LNCAP (cell line): Measurements from ENCODE around the gene FBXW12.

Source experiments
- TF ChIP-seq, protein P1 (sequence below): fragments of 450-650 bp; IDR thresholded peaks from 2 replicates; pipeline ENCODE4 v1.5.1; 2017; ENCODE audit warnings: mild to moderate bottlenecking

FBXW12 gene

DNA sequence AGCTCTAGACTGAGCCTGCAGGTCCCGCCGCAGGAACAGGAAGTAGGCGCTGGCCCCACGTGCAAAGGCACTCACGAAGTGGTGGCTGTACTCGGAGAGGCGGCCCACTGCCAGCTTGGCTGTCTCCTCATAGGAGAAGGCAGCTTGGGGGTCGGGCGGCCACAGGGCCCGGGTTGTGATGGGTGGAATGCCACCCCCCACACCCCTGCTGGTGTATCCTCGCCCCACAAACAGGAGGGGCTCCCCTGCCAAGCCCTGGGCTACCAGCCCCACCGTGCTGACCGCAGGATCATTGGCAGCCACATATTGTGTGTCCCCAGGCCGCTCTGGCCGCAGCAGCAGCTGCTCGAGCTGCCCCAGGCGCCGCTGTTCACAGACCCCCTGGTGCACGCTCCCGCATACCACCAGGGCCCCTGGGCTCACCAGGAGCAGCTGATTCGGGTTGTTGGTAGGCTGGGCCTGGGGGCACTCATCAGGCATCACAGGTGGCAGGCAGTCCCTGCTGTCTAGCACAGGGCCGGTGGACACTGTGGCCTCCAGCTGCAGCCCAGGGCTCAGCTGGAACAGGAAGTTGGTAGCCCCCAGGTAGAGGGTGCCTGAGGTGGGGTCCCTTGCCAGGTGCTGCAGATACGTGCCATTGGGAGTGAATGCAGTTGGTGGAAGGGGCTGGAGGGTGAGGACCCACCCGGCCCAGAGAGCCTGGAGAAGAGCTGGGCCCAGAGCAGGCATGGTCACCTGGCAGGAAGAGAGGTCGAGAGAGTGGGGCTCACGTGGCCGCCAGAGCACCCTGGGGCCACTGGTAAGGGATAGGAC lies 52.1 kb downstream of the FBXW12 start:
- TF ChIP-seq, protein P1, sequence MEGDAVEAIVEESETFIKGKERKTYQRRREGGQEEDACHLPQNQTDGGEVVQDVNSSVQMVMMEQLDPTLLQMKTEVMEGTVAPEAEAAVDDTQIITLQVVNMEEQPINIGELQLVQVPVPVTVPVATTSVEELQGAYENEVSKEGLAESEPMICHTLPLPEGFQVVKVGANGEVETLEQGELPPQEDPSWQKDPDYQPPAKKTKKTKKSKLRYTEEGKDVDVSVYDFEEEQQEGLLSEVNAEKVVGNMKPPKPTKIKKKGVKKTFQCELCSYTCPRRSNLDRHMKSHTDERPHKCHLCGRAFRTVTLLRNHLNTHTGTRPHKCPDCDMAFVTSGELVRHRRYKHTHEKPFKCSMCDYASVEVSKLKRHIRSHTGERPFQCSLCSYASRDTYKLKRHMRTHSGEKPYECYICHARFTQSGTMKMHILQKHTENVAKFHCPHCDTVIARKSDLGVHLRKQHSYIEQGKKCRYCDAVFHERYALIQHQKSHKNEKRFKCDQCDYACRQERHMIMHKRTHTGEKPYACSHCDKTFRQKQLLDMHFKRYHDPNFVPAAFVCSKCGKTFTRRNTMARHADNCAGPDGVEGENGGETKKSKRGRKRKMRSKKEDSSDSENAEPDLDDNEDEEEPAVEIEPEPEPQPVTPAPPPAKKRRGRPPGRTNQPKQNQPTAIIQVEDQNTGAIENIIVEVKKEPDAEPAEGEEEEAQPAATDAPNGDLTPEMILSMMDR: no peak

DNA sequence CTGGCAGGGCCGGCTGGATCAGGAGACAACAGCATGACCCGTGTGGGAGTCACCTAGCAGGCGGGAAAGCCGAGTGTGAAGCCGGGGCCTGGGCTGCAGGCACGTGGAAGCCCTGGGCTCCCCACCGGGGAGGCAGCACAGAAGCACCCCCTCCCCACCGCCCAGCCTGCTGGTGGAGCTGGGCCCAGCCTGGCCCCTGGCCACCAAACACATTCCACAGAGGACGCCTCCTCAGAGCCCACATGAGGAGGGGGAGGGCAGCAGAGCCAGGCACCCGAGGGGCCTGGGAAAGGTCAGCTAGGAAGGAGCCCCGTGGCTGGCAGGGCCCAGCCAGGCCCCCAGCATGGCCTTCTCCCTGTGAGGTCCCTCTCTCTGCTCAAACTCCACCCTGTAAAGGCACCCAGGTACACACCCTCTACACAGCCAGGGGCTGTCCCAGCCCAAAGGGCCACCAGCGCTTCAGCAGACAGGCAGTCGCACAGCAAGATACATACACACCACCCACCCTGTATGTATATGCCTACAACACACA lies 53.3 kb downstream of the FBXW12 start:
- TF ChIP-seq, protein P1: no peak

DNA sequence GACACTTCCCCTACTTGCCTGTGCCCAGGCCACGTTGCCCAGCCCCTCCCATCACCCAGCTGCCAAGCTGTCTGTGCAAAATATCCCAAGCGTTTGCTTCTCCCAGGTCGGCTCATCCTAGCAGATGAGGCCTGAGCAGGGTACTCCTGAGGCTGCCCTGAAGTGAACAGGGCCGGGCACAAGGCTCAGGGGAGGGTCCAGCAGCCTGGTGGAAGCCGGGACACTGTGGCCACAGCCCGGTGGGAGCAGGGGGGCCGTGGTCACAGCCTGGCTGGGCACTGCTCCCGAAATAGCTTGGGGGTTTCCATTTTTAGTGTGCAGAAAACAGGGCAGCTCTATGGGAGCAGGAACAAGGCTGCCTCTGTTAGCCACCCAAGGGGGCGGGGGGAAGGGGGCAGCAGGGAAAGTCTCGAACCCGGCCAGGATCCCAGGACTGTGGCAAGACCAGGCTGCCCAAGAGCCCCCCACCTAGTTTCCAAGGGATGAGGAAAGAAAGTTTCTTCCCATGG lies 54.4 kb downstream of the FBXW12 start:
- TF ChIP-seq, protein P1: no peak

DNA sequence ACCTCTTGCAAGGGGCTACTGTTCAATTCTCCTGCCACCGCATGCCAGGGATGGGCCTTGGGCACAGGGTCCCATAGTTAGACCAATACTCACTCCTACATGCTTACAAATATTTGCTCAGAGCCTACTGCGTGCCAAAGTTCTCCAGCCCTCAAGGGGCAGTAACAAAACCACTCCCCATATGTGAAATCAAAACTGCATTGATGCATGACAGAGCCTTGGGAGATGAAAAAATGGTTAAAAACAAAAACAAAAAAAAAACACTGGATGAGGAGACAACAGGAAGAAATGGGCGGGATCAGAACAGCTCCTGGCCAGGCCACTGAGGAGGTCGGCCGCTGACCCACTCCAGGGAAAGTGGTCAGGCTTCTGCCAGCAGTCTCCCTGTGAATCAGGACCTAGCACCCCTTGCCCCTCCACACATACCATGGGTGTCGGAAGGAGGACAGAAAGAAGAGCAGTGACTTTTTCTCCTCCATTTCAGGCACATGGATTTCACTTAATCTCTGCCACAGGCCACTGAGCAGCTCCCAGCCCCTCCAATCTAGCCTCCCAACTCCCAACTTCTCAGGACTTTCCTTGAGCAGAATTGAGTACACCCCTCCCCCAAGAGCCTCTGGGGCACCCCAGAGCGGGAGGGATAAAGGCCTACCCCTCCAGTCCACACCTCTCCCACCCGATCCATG lies 55.1 kb downstream of the FBXW12 start:
- TF ChIP-seq, protein P1: no peak

DNA sequence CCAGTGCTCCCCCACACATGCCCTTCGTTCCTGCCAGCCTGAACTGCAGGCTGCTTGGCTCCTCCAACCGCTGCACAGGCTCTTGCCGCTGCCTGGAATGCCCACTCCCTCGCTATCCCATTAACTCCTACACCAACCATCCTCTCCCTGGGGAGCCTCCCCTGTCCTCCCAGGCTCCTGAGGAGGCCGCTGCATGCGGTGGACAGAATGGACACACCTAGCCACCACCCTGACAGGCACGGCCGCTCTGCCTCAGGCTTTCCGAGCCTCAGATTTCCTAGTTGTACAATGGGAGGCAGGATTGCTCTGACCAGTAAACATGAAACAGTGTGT lies 55.6 kb downstream of the FBXW12 start:
- TF ChIP-seq, protein P1: no peak

DNA sequence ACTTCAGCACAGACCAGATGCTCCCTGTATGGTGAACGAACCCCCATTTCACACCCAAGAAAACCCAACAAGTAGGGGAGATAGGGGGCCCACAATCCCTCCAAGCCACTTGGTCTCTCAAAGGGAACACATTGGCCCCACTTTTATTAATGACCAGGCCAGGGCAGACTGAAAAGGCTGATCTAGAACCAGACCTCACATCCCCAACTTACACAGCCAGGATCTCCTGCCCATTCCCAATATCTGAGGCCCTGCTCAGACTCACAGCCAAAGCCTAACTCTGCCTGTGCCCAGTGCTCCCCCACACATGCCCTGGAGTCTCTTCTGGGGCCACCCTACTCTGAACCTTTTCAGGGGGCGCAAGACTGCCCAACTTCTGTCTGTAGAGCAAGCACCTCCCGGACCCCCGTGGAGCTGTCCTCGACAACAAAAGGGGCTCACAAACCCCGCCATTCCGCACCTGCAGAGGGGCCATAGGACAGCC lies 56.1 kb downstream of the FBXW12 start:
- TF ChIP-seq, protein P1: no peak

DNA sequence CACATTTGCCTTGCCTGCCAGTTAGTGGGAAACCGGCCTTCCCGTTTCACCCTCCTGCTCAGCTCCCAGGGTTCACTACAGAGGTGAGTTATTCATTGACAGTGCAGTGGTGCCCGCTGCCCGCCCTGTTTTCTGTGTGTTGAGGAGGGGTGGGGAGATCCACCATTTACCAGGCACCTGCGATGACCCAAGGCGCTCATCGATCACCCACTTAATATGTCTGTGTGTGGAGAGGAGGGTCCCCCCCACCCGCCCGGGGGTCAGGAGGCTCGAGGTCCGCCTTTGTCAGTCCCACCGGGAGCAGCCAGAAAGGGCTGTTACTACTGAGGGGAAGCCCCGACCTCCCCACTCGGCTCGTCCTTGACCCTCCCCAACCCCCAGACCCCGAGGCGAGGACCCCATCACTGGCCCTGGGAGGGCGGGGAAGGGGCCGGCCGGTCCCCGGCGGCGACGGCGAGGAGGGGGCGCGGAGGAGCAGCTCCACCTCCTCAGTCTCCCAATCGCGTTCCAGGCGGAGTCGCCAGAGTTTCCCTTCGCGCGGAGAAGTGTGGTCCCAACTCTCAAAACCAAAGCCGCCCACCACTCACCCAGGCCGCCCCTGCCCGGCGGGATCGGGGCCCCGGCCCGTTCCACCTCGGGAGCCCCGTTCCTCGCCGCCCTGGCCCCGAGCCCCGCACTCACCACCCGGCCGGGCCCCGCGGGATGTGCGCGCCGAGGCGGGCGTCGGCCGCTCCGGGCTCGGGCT lies 56.7 kb downstream of the FBXW12 start:
- TF ChIP-seq, protein P1: no peak
